Neuron (in vitro differentiated cells): Measurements from ENCODE around the gene CHERP.
A peak's percentile ranks its signal among the peaks of the same experiment; 100 is the strongest.
"Not testable (repeated sequence)": the region's sequence is repeated elsewhere in the genome, so short reads cannot be mapped to it uniquely, and the experiment has no call there.

Experiments
- H2AFZ ChIP-seq: one replicate; pipeline ENCODE4 v1.6.1; 2013; ENCODE audit warnings: low read depth, mild to moderate bottlenecking, inconsistent platforms, low read length, moderate library complexity
- H3K27me3 ChIP-seq: one replicate; pipeline ENCODE4 v1.6.1; 2013; ENCODE audit warnings: low read length; ENCODE audit not compliant: insufficient read depth
- H3K36me3 ChIP-seq: one replicate; pipeline ENCODE4 v1.6.1; 2013; ENCODE audit warnings: low read length; ENCODE audit not compliant: insufficient read depth
- H3K4me1 ChIP-seq: one replicate; pipeline ENCODE4 v1.6.1; 2013; ENCODE audit warnings: low read length; ENCODE audit not compliant: insufficient read depth
- H3K4me3 ChIP-seq: 2 replicates; pipeline ENCODE4 v1.5.1; 2013; ENCODE audit warnings: mild to moderate bottlenecking, low read length, moderate library complexity
- H3K9me3 ChIP-seq: one replicate; pipeline ENCODE4 v1.6.1; 2013; ENCODE audit warnings: low read length

The CHERP gene

GRCh38 chr19:16482745-16483144 lies 59.5 kb downstream of the CHERP start:
- H3K4me1 ChIP-seq, result peaks cover 2% of the 10 kb centered on the region
- no peaks in the 10 kb centered on the region for H3K27me3 ChIP-seq

GRCh38 chr19:16477311-16477710 lies 64.9 kb downstream of the CHERP start:
- Histone ChIP-seq H3K36me3 (no peaks in the 10 kb centered on the region), H2AFZ (no peak overlapping the region), H3K27me3 (no peaks in the 10 kb centered on the region), H3K9me3 (no peaks in the 10 kb centered on the region), H3K4me3 (no peak overlapping the region), H3K4me1 (no peaks in the 10 kb centered on the region)

More at GRCh38 chr19:16482745-16483144, 59.5 kb downstream of the CHERP start:
- Histone ChIP-seq H2AFZ (no peak overlapping the region), H3K9me3 (no peaks in the 10 kb centered on the region), H3K36me3 (no peaks in the 10 kb centered on the region), H3K4me3 (no peak overlapping the region)

DNA sequence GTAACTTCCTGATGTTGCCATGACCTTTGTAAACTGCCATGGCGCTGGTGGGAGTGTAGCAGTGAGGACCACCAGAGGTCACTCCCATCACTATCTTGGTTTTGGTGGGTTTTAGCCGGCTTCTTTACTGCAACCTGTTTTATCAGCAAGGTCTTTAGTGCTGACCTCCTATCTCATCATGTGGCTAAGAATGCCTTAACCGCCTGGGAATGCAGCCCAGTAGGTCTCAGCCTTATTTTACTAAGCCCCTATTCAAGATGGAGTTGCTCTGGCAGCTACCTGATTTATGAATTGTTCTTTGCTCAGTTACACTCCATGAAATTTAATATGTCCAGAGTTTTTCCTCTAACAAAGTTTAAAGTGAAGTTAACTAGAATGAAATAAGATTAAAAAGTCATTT lies 65.8 kb downstream of the CHERP start:
- Histone ChIP-seq H2AFZ (no peak overlapping the region), H3K9me3 (no peaks in the 10 kb centered on the region), H3K27me3 (no peaks in the 10 kb centered on the region), H3K4me1 (no peaks in the 10 kb centered on the region), H3K4me3 (no peak overlapping the region), H3K36me3 (no peaks in the 10 kb centered on the region)

- H3K9me3 ChIP-seq, result no peaks in the 10 kb centered on the region
- H2AFZ ChIP-seq, result no peak overlapping the region
- no peaks in the 10 kb centered on the region for H3K36me3 ChIP-seq
- H3K27me3 ChIP-seq, result no peaks in the 10 kb centered on the region
- H3K4me1 ChIP-seq, result peaks cover 20% of the 10 kb centered on the region
- H3K4me3 ChIP-seq, result no peak overlapping the region
Measured at GRCh38 chr19:16473875-16474392, 68.3 kb downstream of the CHERP start.

DNA sequence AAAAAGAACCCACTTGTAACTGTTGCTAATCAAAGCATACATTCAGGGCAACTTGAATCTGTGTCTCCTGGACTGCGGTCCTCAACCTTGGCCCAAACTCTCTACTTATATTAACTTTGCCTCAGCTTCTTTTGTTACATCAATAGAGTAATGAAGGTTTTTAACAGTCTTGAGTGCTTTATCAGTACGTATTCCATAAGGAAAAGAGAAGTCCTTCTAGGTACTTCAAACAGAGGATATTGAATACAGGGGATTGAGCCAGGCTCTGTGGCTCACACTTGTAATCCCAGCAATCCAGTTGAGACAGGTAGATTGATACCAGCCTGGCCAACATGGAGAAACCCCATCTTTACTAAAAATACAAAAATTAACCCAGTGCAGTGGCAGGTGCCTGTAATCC lies 69.2 kb downstream of the CHERP start:
- H3K9me3 ChIP-seq, result no peaks in the 10 kb centered on the region
- H3K4me3 ChIP-seq, result no peak overlapping the region
- peaks cover 21% of the 10 kb centered on the region for H3K4me1 ChIP-seq
- no peak overlapping the region for H2AFZ ChIP-seq
- no peaks in the 10 kb centered on the region for H3K36me3 ChIP-seq
- H3K27me3 ChIP-seq, result no peaks in the 10 kb centered on the region

- H3K36me3 ChIP-seq, H3K9me3 ChIP-seq, H3K27me3 ChIP-seq: not testable (repeated sequence)
- Histone ChIP-seq H3K4me3 (peak overlapping the region; percentile 60), H2AFZ (peak overlapping the region; percentile 84), H3K4me1 (peaks cover 21% of the 10 kb centered on the region)
Measured at GRCh38 chr19:16472559-16472899, 69.7 kb downstream of the CHERP start.

DNA sequence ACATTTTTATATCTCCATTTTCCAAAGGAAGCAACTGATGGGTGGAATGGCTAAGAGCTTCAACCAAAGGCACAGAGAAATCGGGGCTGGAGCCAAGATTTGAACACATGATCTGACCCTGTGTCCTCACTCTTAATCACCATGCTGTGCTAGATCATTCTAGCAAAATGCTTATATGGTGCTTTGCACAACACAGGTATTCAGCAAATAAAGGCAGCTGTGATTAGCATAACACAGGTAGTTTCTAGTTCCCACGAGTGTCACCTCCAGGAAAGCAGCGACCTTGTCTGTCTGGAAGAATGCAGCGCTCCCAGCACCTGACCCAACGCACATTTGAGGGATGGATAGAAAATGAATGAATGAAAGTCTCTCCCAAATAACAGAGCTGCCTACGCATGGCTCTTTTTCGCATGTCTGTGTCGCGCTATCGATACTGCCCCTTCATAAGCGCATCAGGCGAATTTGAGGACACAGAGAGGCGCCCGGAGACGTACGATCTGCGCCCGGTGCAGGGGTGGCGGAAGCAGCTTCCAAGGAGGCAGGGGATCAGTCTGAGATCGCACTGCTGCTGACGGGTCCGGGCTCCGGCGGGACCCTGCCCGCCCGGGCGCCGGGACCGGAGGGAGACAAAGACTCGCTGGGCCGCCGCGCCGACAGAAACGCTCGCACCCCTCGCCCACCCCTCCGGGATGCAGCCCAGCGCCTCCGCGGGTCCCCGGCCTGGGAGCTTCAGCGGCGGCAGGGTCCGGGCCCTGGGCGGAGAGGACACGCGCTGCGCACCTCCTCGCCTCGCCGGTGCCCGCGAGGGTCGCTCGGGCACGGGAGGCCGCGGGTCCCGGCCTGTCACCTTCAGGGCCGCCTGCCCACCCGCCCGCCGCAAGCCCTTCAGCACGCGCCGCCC lies 71.1 kb downstream of the CHERP start:
- Histone ChIP-seq H3K4me1 (peaks cover 21% of the 10 kb centered on the region), H3K36me3 (no peaks in the 10 kb centered on the region), H3K9me3 (no peaks in the 10 kb centered on the region), H3K27me3 (no peaks in the 10 kb centered on the region), H3K4me3 (peak overlapping the region; percentile 92), H2AFZ (peak overlapping the region; percentile 60)

- no peaks in the 10 kb centered on the region for H3K27me3 ChIP-seq
- H3K4me1 ChIP-seq, result peaks cover 21% of the 10 kb centered on the region
- no peaks in the 10 kb centered on the region for H3K9me3 ChIP-seq
- H2AFZ ChIP-seq, result no peak overlapping the region
- peak overlapping the region; percentile 92 for H3K4me3 ChIP-seq
- H3K36me3 ChIP-seq, result peaks cover under 1% of the 10 kb centered on the region
Measured at GRCh38 chr19:16470541-16470910, 71.7 kb downstream of the CHERP start.
